ENCODE results near the gene CYTH4.

GRCh38 chr22:37266581-37267134, 15.7 kb upstream of the CYTH4 start:
- TF ChIP-seq CTCF (IDR thresholded peaks at IDR 0.05) (no peak), MAFK (IDR thresholded peaks at IDR 0.05; ENCODE audit: partially characterized antibody) (no peak), JUN (IDR thresholded peaks at IDR 0.05) (no peak), SREBF2 (IDR thresholded peaks at IDR 0.05) (no peak)
